Measurements from ENCODE around the gene HS3ST3A1.
A peak's percentile ranks its signal among the peaks of the same experiment; 100 is the strongest.
"Not testable (repeated sequence)": the region's sequence is repeated elsewhere in the genome, so short reads cannot be mapped to it uniquely, and the experiment has no call there.

HS3ST3A1 gene

DNA sequence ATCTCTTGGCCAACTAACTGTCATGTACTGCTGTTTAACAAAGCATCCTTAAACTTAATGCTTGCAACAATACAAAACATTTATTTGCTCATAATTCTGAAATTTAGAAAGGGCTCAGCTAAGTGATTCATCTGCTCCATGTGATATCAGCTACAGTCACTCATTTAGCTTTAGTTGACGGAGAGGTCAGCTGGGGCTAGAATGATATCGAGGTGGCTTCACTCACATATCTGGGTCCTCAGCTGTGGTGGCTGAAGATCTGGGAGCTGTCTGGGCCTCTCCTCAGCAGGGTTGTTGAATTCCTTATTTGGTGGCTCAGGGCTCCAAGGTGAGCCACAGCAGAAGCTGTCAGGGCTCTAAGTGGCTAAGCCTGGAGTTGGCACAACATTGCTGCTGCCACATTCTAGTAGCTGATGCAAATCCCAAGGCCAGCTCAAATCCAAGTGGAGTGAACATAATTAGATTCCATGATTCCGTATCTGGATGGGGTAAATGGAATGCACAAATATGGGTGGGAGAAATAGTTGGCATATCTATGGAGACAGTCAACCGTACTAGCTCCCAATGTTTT is 62.8 kb downstream of the HS3ST3A1 start:
- DNase-seq (ENCODE audit: low read depth) = peak; percentile 16

DNA sequence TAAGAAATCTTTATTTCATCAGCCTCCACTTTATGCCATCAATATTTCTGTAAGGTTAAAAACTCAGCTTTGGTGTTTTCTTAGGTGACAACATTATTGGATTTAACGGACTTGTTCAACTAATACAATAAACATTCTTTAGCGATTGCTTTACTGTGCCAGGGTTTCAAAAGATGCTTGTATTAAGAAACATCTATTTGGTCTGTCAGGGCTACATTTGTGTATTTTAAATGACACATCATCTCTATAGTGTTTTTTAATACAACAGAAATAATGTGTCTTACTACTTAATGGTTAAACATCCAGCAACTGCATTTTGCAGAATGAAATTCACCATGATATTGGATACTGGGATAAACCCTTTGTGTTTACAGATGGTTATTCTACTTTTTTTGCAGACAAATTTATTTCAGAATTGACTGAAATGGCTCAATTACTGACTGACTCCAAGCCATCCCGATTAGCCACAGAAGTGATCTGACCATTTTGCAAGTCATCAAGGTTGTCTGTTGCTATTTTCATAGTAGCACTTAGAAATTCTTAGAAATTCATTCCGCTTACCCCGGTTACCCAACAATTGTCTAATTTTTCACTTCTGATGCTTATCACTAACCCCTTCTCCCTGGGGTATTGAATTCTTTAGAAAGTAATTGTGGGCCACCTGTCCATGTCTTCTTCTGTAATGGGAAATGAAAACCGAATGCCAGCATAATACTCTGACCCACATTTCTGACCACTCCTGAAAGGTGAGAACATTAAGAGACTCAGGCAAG is 63.7 kb downstream of the HS3ST3A1 start:
- no peak for DNase-seq (ENCODE audit: low read depth)

DNA sequence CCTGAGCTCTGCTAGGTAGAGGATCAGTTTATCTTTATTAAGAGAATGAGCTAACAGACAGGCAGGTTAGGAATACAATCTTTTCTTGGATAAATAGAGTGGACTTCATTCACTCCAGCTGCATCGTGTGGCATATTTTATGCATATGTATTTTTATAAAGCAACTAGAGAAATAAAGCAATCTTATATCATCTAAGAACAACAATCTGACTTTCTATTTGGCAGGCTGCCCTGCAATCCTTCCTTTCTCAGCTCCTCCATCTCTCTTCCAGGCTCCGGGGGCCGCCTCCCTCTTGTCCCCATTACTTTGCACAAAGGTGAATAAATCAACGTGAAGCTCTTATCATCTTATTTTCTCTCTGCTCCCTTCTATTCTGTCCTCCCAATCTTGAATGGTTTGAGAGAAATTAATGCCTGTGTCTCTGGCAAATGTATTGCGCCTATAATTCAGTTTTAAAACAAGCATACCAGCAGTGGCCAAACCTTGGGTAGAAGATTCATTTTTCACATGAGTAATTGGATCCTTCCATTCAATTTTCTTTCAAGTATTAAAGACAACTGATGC is 64.5 kb downstream of the HS3ST3A1 start:
- no peak for DNase-seq (ENCODE audit: low read depth)

DNA sequence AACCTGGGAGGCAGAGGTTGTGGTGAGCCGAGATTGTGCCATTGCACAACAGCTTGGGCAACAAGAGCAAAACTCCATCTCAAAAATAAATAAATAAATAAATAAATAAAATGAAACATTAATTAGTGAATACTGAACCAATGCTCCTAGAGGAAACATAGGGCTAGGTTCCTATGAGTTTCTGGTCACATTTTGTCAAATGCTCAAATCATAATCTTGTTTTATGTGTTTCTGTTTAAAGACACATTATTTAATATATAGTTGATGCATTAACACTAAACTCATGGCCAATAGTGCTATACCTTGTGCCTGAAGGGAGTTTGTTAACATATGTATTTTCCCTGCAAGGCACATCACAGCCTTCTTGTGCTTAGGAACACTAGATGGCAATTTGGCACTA is 66.8 kb downstream of the HS3ST3A1 start:
- no peak for DNase-seq (ENCODE audit: low read depth)

DNA sequence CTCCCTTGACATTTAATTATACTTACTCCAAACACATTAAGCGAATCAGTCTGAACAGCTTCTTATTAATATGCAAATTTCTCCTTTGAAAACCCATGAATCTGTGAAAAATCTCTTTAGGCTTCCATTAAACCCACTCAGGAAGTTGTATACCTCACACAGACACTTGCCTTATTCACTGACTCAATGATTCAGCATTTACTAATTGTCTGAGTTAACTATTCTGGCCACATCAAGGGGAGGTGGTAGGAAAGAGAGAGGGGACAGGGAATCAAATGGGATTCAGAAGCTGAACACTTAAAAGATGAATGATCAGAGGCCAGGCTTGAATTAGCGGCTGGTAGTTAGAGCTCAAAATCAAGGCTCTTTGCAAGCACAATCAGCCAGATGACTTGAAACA is 70.0 kb downstream of the HS3ST3A1 start:
- no peak for DNase-seq (ENCODE audit: low read depth)

DNA sequence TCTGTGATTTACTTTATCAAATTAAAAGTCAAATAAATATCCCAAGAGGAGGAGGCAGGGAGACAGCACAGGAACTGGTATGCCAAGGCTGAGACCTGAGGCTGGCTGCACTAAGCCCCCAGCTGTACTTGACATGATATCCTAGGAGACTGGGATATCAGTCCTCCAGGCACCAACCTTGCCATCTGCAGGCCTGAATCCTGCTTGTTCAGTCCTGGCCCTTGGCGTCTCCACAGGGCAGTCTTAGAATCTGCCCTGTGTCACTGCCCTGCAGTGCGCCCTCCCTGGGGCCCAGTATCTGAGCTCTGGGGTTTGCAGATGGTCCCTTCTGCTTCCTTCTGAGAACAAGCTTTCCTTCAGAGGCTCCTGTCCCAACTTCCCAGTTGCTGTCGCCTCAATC is 75.9 kb downstream of the HS3ST3A1 start:
- DNase-seq (ENCODE audit: low read depth) = no peak

DNA sequence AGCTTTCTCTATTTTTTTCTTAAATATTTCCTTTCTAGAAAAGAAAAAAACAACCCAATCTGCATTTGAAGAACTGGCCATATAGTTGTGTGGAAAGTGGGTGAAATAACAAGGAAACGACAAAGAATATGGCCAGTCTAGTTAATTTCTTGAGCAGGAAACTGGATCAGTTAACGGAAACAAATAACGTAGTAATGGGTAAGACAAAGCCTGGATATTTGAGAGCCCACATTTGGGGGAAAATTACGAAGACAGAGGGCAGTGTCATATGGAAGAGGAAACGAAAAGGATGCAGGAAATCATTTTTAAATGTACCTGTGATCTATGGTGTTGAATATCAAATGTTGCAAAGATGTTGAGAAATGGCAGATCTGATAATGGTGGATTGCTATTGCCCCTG is 78.6 kb downstream of the HS3ST3A1 start:
- DNase-seq (ENCODE audit: low read depth) = no peak

DNA sequence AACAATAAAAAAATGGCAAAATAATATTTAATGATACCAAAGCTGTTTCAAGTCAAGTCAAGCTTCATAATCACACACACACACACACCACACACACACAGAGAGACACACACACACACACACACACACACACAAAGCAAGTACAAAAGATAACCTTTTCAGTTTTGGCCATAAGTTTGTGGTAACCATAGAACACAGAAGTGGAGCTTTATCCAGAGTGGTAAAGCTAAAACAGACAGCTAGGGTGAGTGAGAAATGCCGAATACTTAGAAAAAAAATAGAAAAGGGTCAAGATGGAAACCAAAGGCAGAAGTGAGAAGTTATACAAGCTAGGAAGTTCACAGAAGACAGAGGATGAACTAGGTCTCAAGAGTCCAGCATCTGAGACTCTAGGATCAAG is 79.0 kb downstream of the HS3ST3A1 start:
- no peak for DNase-seq (ENCODE audit: low read depth)

DNA sequence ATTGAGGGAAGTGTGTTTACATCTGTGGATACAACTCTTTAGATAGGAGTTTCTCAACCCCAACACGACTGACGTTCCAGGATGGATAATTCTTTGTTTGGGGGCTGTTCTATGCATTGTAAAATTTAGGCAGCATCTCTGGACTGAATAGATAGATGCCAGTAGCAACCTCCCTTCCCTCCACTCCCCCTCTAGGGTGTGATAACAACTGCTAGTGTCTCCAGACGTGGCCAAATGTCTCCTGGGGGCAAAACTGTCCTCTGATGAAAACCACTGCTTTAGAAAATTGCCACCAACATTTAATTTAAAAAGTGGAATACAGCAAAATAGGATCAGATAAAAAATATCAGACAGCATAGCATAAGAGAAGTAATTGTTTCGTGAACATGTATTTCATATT is 79.9 kb downstream of the HS3ST3A1 start:
- no peak for DNase-seq (ENCODE audit: low read depth)

DNA sequence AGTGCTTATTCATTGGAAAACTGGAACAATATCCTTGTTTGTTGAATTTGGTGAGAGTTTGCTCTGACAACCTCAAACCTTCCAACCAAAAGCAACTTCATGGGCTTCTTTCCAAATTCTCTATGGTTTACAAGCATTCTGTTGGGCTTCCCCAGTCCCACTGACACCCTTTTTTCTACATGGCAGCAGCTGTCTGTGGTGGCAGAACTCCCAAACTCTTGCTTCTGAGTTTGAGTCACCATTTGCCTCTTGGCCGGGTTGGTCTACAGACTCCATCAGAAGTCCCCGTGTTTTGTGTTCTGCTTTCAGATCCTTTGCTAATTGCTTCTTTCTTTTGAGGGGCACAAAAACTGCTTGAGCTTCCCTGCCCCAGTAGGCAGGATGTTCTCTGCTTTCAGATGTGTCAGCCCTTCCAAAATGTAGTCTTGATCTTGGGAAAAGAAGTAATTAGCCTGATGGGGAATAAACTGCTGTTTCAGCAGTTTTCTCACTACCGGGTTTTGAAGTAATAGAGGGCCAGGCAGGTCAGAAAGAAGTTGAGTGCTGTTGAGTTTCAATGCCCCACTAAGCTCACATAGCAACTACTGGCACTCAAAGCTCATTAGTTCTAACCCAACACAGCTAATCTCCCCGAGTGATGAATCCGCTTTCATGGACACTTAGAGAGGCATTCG is 80.7 kb downstream of the HS3ST3A1 start:
- peak; percentile 91 for DNase-seq (ENCODE audit: low read depth)

DNA sequence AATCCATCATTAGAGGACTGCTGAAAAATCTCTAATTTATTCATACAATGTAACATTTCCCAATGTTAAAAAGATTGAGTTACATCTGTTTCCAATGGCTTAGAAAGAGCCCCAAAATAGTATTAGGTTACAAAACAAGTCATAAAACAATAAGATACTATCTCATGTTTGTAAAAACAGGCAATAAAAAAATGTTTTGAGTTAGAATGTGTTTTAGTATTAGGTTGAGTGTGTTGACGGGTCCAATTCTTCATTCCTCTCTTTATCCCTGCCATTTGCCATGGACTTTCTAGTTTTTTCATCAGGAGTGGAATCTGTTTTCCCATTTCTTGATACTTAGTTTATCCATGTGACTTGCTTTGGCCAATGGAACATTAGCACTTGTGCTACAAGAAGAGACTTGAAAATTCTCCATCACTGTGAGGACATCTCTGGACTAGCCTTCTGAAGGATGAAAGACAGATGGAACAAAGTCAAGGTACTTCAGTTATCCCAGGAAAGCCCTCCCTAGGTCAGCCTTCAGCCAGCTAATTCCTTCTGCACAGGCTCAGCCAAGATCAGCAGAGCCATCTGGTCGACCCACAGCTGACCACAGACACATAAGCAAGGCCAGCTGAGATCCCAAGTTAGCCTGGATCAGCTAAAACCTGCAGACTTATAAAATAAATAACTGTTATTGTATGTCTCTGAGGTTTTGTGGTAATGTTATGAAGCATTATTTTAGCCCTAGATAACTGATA is 83.3 kb downstream of the HS3ST3A1 start:
- DNase-seq (ENCODE audit: low read depth) = peak; percentile 47

DNA sequence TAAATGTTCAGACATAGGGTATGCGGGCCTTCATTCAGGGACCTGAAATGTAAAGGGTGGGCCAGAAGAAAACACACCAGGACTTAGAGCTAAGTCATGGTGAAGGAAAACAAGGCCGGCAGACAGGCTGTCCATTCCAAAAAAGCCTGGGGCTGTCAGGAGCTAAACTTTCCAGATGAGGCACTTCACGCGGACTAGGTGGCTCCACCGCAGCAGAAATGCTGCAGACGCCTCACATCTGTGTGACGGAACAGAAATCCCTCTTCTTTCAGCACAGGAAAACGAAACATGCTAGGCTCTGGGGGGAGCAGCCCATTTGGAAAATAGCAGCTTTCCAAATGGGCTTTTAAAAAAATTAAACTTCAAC is 88.7 kb downstream of the HS3ST3A1 start:
- DNase-seq (ENCODE audit: low read depth) = peak; percentile 27

DNA sequence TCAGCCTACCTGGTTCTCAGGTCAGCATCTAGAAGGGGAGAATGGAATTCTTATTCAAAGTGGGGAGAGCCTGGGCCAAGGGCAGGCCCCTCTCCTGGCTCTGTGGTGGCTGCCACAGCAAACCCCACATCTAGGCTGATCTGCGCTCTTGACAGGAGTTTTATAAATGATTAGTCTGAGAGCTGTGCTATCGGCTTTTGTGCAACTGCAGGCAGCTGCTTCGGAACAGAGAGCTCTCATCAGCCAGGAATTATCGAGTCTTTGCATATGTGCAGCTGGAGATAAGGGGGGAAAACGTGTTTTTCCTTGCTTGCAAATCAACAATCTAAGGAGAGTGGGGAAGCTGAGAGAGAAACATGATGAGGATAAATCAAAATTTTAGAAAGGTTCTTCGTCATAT is 91.7 kb downstream of the HS3ST3A1 start:
- DNase-seq (ENCODE audit: low read depth) = no peak

DNA sequence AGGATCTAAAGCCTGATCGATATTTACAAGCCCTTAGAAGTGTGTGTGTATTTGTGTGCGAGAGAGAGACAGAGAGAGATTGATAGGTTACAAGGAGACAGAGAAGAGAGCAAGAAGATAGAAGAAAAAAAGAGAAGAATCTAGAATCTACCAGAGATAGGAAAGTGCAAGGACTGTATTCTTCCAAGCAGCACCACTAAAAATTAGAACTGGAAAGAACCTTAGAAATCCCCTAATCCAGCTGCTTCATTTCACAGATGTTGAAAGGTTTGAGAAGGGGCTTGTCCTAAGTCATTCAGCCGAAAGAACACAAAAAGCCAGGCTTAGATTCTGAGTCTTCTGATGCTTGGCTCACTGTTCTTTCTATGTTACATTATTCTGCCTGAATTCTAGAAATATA is 92.2 kb downstream of the HS3ST3A1 start:
- DNase-seq (ENCODE audit: low read depth) = no peak

DNA sequence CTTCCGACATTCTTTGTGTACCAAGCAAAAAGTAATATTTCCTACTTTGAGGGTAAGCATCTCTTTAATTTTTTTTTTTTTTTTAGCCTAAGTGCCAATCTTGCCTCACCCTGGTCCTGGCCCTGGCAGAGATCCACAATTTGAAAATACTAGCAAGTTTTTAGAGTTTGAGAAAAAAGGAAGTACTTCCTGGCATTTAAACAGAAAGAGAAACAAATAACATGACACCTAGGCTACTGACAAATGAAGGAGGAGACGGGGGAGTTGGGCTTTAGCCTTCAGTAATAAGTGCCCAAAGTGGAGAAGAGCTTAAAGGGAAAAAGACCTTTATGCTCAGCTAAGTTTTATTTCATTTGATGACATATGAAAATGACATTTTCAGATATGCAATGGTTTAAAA is 92.8 kb downstream of the HS3ST3A1 start:
- DNase-seq (ENCODE audit: low read depth) = peak; percentile 6

DNA sequence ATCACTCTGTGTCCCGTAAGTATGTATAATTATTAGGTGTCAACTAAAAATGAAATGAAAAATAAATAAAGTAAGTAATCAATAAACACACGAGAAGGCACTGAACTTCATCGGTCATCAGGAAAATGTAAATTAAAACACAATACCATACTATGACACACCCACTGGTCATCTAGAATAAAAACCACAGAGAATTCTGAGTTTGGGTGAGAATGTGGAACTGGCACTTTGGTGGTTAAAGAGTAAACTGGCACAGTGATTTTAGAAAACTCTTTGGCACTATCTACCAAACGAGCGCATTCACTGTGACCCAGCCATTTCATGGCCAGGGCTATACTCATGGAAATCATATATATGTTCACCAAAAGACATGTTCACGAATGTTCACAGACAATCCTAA is 98.2 kb downstream of the HS3ST3A1 start:
- DNase-seq (ENCODE audit: low read depth) = no peak

DNA sequence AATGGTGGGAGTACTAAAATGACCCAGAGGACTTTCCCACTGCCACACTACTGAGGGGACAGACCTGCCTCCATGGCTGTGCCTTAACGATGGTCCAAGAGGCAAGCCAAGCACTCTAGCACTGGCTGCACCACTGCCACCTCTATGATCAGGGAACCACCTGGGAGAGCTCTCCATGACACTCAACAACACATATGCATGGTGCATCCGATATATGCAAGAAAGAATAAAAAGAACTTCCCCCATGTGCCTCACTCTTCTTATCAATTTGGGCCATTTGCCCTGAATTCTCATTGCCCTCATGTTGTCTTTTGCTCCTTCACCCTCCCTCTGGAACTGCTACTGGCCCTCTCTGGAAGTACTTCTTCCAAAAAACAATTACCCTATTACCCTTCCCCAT is 99.5 kb downstream of the HS3ST3A1 start:
- DNase-seq (ENCODE audit: low read depth) = no peak

DNA sequence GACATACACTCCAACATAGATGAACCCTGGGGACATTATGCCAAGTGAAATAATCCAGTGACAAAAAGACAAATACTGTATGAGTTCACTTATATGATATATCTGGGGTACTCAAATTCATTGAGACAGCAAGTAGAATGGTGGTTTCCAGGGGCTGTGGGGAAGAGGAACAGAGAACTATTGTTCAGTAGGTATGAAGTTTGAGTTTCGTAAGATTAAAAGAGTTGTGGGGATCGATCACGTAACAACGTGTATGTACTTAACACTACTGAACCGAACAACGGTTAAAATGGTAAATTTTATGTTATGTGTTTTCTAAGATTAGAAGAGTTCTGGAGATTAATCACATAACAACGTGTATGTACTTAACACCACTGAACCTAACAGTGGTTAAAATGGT is 100.8 kb downstream of the HS3ST3A1 start:
- DNase-seq (ENCODE audit: low read depth) = no peak

DNA sequence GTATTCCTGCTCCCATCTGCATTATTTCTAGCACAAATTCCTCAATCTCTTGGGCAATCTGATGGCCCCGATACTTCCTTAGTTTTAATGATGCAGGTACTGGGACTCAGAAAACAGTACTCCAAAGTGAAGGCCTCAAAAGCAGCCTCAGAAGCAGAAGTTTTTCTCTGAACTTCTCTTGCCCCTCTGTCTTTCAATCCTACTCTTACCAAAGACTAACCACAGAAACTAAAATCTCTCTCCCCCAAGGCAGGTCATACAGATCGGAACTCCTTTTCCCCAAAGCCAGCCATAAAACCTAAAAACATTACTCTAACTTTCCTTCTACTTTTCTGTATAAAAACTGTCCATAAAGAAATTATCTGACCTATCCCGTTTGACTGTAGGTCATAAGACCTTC is 103.5 kb downstream of the HS3ST3A1 start:
- no peak for DNase-seq (ENCODE audit: low read depth)

DNA sequence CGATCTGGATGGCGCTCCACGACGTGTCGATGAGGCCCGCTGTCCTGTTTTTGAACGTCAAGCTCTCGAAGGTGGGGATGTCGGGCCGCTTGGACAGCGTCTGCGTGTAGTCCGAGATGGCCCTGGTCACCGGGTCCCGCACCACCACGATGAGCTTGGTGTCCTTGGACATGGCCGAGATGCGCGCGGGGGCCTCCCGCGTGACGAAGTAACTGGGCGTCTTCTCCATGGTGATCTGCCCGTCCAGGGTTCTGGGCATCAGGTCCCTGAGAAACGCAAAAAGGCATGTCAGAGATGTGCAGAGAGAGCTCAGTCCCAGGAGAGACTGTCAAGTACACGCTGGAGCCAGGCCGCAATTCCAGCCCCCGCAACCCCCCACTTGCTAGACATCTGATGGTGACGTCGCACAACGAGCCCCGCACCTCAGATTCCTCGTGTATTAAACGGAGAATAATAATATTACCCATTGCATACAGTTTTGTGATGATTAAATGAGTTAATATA is 105.1 kb downstream of the HS3ST3A1 start:
- not testable (repeated sequence) for DNase-seq (ENCODE audit: low read depth)

DNA sequence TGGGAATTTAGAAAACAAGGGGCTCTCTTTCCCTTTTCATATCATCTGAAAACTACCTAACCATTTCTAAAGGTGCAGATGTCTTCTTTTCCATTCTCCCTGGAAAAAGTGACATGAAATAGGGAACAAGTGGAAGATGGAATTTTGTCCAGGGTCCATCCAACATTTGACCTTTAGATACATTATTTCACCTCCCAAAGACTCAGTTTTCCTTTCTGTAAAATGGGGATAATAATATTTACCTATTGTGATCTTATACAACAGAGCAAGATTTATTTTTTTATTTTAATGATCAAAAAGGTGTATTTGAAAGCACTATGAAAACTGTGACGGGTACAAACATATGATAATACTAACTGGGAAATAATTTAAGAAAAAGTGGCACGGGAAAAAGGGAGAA is 106.3 kb downstream of the HS3ST3A1 start:
- DNase-seq (ENCODE audit: low read depth) = no peak

DNA sequence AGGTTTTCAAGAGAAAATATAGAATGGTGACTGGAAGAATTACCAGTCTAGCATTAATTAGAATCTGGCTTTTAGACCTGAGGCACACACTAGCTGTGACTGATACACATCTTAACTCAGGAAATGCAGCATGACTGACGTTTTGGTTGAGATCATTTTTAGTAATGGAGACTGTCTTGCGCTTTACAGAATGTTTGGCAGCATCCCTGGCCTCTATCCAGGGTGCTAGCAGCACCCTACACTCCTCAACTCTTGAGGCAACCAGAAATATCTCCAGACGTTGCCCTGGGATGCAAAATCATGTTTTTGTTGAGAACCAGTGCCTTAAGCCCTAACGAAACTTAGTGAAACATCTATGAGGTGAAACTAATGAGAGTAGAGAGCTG is 109.0 kb downstream of the HS3ST3A1 start:
- peak; percentile 16 for DNase-seq (ENCODE audit: low read depth)

Data from EH (cell line).